Hematopoietic multipotent progenitor cell treated with erythropoietin and hydrocortisone succinate and interleukin-3 and kit ligand, for 15 days (in vitro differentiated cells): ENCODE data around the gene PRL.

Experiments used
- DNase-seq: peaks from one replicate; pipeline ENCODE4 v3.0.0-alpha.2; 2015; ENCODE audit warnings: low spot score

The PRL gene

DNA sequence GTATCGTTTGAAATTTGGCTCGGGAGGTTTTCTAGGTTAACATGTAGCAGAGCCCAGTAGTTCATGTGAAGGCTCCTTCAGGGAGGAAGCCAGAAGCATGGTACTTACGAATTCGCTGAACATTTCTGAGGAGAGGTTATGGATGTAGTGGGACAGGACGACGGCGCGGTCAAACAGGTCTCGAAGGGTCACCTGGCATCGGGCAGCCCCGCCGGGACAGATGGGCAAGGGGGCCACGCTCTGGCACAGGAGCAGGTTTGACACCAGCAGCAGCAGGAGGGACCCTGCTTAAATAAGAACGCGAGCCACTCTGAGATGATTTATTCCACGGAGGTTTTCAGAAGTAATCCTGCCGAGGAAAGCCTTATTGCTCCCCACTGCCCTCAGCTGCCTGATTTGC, 2.5 kb downstream of the PRL start:
- no peak for DNase-seq

- no peak for DNase-seq
Measured at GRCh38 chr6:22290045-22290444, 6.8 kb downstream of the PRL start.

DNA sequence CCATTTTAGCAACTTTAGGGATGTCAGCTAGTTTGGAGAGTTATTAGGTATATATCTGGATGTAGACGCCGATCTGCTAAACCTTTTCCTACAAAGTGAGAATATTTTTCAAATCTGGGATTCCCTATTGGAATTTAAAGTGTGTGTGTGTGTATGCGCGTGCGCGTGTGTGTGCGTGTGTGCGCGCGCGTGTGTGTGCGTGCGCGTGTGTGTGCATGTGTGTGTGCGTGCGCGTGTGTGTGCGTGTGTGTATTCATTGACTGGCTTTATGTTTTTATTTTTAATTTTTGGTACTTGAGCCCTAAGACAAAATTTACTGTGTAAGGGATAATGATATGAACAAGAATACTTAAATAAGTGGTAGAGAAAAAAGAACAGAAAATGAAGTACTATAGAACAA, 8.1 kb downstream of the PRL start:
- DNase-seq: no peak

- DNase-seq: no peak
Measured at GRCh38 chr6:22284666-22285065, 12.2 kb downstream of the PRL start.

DNA sequence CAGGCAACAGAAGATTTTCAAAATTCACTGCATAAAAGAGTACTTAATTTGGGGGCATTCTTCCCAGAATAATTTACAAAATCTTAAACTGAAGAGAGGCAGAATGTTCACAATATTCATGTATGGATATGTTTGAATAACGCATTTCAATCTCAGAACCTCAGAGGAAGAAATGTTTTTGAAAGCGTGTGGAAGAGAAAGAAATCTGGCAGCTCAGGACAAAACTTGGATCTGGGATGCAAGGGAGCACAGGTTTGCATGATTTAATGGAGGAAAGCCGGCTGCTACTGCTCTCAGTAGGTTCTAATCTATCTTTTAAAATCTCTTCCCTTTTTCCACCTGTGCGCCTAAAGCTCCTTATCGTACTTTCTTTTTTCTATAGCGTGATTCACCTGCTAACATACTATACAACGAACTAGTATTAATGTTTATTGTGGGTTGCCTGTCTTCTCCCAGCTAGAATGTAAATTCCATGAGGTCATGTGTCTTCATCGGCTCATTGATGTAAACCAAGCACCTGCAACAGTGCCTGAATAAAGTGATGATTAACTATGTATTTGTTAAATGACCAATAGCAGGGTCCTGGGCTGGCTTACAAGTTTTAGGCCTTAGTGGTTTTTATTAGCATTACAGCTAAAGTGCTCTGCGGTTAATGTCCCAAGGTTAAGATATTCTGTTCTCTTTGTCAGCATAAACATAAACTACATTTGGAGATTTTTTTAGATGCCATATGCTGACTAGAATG, 15.3 kb downstream of the PRL start:
- no peak for DNase-seq

DNA sequence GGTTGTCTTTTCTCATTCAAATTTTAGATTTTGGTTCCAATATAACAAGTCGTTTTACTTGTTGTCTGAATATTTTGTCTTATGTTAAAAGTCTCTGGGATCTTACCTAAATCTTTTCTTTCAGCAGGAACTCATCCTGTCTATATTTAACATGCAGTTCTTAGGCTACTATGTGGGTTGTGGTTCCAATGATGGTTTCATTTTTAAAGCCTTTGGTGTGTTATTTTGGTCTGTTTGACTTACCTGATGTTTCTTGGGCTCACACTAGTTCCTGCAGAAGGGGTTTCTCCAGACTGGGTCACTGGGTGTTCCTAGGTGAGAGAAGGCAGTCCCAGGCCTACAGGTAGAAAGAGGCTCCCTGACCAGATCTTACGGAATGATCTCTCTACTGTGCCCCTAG, 17.4 kb downstream of the PRL start:
- no peak for DNase-seq

- no peak for DNase-seq
Measured at GRCh38 chr6:22271081-22271480, 25.8 kb downstream of the PRL start.

GRCh38 chr6:22263748-22264147, 33.1 kb downstream of the PRL start:
- no peak for DNase-seq

- no peak for DNase-seq
Measured at GRCh38 chr6:22254886-22255285, 42.0 kb downstream of the PRL start.

DNA sequence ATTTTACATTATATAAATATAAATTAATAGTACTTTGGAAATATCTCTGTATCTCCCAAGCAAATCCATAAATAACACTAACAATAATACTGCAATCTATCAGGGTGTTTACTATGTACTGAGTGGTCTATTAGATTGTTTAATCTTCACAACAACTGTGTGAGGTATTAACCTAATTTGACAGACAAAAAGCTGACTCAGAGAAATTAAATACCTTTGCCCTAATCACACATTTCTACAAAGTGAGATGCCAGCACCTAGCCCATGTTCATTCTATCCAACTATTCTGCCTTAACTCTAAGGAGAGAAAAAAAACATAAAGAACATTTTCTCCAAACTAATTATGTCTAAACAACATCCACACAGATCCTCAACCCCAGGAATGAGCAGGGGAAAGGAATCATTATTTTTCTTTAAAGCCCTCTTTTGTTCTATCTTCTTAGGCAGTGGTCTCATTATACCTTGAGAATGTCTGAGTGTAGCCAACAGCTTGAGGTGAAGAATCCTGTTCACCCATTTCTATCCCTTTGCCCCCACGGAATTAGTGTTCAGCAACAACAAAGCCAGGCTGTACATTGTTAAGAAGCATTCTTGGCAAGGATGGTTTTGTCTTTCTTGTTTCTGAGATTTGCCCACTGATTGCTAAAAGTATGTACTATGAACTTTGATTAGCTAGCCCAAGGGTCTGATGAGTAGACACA, 42.7 kb downstream of the PRL start:
- no peak for DNase-seq

GRCh38 chr6:22251348-22251747, 45.5 kb downstream of the PRL start:
- no peak for DNase-seq

GRCh38 chr6:22250486-22250885, 46.4 kb downstream of the PRL start:
- DNase-seq: no peak

- no peak for DNase-seq
Measured at GRCh38 chr6:22249711-22250350, 47.0 kb downstream of the PRL start.

DNA sequence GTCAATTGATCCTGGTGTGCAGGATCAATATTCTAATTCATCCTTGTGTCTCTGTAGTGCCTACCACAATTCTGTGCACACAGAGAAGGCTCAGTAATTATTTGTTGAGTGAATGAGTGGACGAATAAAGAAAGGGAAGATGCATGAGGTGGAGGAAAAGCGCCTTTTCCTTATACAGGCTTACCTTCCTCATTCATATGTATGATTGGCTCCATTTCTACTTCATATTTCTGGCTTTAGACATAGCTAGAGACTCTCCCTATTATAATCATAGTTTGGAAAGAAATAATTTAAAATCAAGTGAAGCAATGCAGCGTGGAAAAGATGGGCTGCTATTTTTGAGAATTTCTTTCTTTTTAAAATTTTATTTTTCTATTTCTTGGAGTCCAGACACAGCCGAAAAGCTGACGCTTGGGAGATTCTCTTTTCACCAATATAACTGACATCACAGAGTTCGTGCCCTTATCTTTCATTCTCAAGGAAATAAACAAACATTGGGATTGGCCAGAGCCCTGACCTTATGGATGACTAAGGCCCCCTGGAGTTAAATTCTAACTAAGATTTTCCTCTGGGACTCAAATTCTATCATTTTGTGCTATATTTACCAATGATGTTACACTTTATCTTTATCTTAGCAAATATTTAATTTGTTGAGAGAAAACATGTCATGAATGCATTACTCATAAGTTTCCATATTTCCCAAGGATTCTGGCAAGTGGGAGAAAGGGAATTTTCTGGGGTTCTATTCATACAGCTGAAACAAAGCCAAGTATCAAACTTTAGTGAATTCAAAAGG, 48.1 kb downstream of the PRL start:
- no peak for DNase-seq

DNA sequence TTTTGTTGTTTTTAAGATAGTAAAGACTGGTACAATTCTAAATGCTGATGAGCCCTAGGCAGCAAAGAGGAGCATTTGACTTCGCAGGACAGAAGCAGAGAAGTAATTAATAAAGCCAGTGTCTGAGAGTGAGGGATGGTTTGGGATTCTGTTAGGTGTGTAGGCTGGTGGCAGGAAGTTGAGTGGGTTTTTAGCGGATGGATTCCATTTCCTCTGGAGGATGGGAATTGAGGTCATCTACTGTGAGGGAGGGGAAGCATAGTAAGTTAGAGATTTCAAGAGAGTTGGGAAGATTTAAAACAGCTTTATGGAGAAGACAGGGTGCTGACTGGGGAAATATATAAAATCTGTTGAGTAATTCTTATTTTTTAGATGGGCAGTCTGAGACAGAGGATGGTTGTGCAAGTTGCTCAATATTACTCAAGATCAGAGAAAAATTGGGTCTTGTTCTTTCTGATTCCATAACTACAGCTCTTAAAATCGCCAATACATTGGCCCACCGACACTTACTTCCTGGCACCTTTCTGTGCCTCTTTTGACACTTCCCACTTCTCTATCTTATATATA, 48.8 kb downstream of the PRL start:
- no peak for DNase-seq

GRCh38 chr6:22240025-22240424, 56.8 kb downstream of the PRL start:
- DNase-seq: no peak

GRCh38 chr6:22239261-22239921, 57.4 kb downstream of the PRL start:
- no peak for DNase-seq

GRCh38 chr6:22238861-22239260, 58.0 kb downstream of the PRL start:
- DNase-seq: no peak

DNA sequence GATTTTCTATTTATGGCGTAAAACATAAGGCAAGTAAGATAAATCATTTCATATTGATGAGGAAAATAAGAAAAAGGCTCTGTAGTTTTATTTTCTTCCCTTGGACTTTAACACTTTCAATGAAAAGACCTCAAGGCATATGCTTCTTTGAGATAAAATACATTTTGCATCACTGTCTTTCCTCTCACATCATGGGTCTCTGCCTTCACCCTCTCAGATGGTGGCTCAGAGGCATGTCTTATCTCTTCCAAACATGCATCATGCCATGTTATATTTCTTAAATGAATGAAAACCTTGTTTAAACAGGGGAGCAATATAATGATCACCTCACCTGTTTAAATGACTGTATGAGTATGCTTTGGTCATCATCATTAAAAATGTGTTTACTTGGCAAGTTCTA, 59.3 kb downstream of the PRL start:
- DNase-seq: no peak
